ENCODE measurements around the gene NANOS3. TPM values are rescaled to one million over a fixed set of nuclear protein-coding genes. Genes with fewer than 3 reads are reported as not detected.

Gene NANOS3
- total and polyA plus RNA-seq, 2 of the 13 experiments (the other 11 are each of a cell fraction or from before 2014, with no cell fraction given): 0.21 TPM; not detected in 1

GRCh38 chr19:13841086-13841961 lies 35.6 kb upstream of the NANOS3 start (continued):
- TF ChIP-seq ARID4A (CRISPR knock-in tag; IDR thresholded peaks at IDR 0.05; ENCODE audit: borderline replicate concordance) (no peak), DPF2 (CRISPR knock-in tag; IDR thresholded peaks at IDR 0.05; ENCODE audit: borderline replicate concordance, low read depth) (no peak), NFIC (IDR thresholded peaks at IDR 0.05; ENCODE audit: low read length) (no peak), AGO2 (optimal IDR thresholded peaks at IDR 0.05; ENCODE audit: low read depth, low read length) (peak; percentile 71), ZNF83 (CRISPR knock-in tag; IDR thresholded peaks at IDR 0.05; ENCODE audit: borderline replicate concordance) (no peak), ZNF431 (CRISPR knock-in tag; IDR thresholded peaks at IDR 0.05; ENCODE audit: borderline replicate concordance, low read depth) (no peak), ZNF367 (CRISPR knock-in tag; IDR thresholded peaks at IDR 0.05; ENCODE audit: borderline replicate concordance) (no peak)
- TF ChIP-seq, protein P1, sequence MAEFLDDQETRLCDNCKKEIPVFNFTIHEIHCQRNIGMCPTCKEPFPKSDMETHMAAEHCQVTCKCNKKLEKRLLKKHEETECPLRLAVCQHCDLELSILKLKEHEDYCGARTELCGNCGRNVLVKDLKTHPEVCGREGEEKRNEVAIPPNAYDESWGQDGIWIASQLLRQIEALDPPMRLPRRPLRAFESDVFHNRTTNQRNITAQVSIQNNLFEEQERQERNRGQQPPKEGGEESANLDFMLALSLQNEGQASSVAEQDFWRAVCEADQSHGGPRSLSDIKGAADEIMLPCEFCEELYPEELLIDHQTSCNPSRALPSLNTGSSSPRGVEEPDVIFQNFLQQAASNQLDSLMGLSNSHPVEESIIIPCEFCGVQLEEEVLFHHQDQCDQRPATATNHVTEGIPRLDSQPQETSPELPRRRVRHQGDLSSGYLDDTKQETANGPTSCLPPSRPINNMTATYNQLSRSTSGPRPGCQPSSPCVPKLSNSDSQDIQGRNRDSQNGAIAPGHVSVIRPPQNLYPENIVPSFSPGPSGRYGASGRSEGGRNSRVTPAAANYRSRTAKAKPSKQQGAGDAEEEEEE (CRISPR knock-in tag; IDR thresholded peaks at IDR 0.05; ENCODE audit: borderline replicate concordance): no peak
- TF ChIP-seq, protein P2, sequence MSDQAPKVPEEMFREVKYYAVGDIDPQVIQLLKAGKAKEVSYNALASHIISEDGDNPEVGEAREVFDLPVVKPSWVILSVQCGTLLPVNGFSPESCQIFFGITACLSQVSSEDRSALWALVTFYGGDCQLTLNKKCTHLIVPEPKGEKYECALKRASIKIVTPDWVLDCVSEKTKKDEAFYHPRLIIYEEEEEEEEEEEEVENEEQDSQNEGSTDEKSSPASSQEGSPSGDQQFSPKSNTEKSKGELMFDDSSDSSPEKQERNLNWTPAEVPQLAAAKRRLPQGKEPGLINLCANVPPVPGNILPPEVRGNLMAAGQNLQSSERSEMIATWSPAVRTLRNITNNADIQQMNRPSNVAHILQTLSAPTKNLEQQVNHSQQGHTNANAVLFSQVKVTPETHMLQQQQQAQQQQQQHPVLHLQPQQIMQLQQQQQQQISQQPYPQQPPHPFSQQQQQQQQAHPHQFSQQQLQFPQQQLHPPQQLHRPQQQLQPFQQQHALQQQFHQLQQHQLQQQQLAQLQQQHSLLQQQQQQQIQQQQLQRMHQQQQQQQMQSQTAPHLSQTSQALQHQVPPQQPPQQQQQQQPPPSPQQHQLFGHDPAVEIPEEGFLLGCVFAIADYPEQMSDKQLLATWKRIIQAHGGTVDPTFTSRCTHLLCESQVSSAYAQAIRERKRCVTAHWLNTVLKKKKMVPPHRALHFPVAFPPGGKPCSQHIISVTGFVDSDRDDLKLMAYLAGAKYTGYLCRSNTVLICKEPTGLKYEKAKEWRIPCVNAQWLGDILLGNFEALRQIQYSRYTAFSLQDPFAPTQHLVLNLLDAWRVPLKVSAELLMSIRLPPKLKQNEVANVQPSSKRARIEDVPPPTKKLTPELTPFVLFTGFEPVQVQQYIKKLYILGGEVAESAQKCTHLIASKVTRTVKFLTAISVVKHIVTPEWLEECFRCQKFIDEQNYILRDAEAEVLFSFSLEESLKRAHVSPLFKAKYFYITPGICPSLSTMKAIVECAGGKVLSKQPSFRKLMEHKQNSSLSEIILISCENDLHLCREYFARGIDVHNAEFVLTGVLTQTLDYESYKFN (CRISPR knock-in tag; conservative IDR thresholded peaks at IDR 0.05): no peak

Measured in HepG2 (cell line).